HCT116 (cell line): ENCODE results near the gene OR56A5.

Source experiments
- CBX3 ChIP-seq: IDR thresholded peaks from 2 replicates; pipeline ENCODE4 v1.6.1; 2012; ENCODE audit warnings: low read depth
- EZH2 ChIP-seq: fragments of 200-600 bp; sonication (generic); IDR thresholded peaks from 2 replicates; pipeline ENCODE4 v1.6.1; 2017; ENCODE audit warnings: antibody characterized with exemption, mixed run types
- EZH2phosphoT487 ChIP-seq: fragments of 200-600 bp; IDR thresholded peaks from 2 replicates; pipeline ENCODE4 v1.6.1; 2018; ENCODE audit warnings: antibody characterized with exemption, borderline replicate concordance
- FOSL1 ChIP-seq: IDR thresholded peaks from 2 replicates; pipeline ENCODE4 v1.6.1; 2012; ENCODE audit warnings: low read depth
- JUND ChIP-seq: IDR thresholded peaks from 2 replicates; pipeline ENCODE4 v1.6.1; 2012
- POLR2A ChIP-seq: IDR thresholded peaks from 2 replicates; pipeline ENCODE4 v1.7.0; 2011; ENCODE audit warnings: borderline replicate concordance; ENCODE audit not compliant: insufficient read depth, insufficient read length; ENCODE audit errors: extremely low read depth
- POLR2AphosphoS5 ChIP-seq: IDR thresholded peaks from 2 replicates; pipeline ENCODE4 v1.6.1; 2011; ENCODE audit warnings: mild to moderate bottlenecking, low read depth, low read length, moderate library complexity
- SP1 ChIP-seq: IDR thresholded peaks from 2 replicates; pipeline ENCODE4 v1.6.1; 2012; ENCODE audit warnings: low read depth
- TCF7L2 ChIP-seq: IDR thresholded peaks from 2 replicates; pipeline ENCODE4 v1.7.0; 2011; ENCODE audit warnings: borderline replicate concordance, inconsistent platforms; ENCODE audit not compliant: insufficient read depth, insufficient read length; ENCODE audit errors: extremely low read depth
- ZBTB33 ChIP-seq: IDR thresholded peaks from 2 replicates; pipeline ENCODE4 v1.6.1; 2011; ENCODE audit warnings: mild to moderate bottlenecking, low read length, moderate library complexity; ENCODE audit not compliant: insufficient replicate concordance; ENCODE audit errors: extremely low read depth
- ZNF274 ChIP-seq: fragments of 200-500 bp; sonication (Bioruptor generic); IDR thresholded peaks from 2 replicates; pipeline ENCODE4 v1.6.1; 2014; ENCODE audit warnings: mild to moderate bottlenecking, low read depth, low read length, inconsistent platforms
- TF ChIP-seq, protein P1 (sequence below), 3 experiments: fragments of 200-600 bp in 1 of 3; sonication (generic) in 1 of 3; IDR thresholded peaks in 2 of 3; conservative IDR thresholded peaks in 1 of 3; 2 replicates each; pipeline ENCODE4 v1.5.1; 2012 to 2017; ENCODE audit warnings: low read depth in 2 of 3, low read length in 2 of 3, antibody characterized with exemption in 1 of 3, borderline replicate concordance in 1 of 3, control low read depth in 1 of 3, mild to moderate bottlenecking in 1 of 3, mixed read lengths in 1 of 3, mixed run types in 1 of 3, moderate library complexity in 1 of 3; ENCODE audit not compliant: insufficient read depth in 1 of 3
- TF ChIP-seq, protein P2 (sequence below): IDR thresholded peaks from 2 replicates; pipeline ENCODE4 v1.6.1; 2012

DNA sequence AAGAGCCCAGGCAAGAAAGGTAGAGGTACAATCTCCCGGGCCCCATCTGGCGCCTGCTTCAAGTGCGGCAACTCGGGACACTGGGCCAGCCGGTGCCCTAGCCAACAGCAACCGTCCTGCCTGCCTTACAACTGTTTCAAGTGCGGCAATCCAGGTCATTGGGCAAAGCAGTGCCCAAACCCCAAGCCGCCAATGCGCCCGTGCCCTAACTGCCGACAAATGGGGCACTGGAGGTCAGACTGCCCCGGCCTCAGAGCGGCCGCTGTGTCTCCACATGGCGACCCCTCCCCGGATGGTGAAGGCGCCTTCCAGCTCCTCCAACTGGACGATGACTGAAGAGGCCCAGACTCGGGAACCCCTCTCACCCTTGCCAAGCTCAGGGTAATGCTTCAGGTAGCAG, 37.7 kb downstream of the OR56A5 start:
- TF ChIP-seq, protein P1, sequence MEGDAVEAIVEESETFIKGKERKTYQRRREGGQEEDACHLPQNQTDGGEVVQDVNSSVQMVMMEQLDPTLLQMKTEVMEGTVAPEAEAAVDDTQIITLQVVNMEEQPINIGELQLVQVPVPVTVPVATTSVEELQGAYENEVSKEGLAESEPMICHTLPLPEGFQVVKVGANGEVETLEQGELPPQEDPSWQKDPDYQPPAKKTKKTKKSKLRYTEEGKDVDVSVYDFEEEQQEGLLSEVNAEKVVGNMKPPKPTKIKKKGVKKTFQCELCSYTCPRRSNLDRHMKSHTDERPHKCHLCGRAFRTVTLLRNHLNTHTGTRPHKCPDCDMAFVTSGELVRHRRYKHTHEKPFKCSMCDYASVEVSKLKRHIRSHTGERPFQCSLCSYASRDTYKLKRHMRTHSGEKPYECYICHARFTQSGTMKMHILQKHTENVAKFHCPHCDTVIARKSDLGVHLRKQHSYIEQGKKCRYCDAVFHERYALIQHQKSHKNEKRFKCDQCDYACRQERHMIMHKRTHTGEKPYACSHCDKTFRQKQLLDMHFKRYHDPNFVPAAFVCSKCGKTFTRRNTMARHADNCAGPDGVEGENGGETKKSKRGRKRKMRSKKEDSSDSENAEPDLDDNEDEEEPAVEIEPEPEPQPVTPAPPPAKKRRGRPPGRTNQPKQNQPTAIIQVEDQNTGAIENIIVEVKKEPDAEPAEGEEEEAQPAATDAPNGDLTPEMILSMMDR (IDR thresholded peaks at IDR 0.05 in 2 of 3, conservative IDR thresholded peaks at IDR 0.05 in 1 of 3; ENCODE audit: borderline replicate concordance in 1 of 3, insufficient read depth in 1 of 3, low read depth in 2 of 3, low read length in 2 of 3): no peak
- TF ChIP-seq TCF7L2 (no peak), CBX3 (no peak), POLR2A (no peak), EZH2 (no peak), JUND (no peak), POLR2AphosphoS5 (no peak), FOSL1 (no peak), EZH2phosphoT487 (no peak), ZBTB33 (no peak), ZNF274 (no peak), SP1 (no peak)
- TF ChIP-seq, protein P2, sequence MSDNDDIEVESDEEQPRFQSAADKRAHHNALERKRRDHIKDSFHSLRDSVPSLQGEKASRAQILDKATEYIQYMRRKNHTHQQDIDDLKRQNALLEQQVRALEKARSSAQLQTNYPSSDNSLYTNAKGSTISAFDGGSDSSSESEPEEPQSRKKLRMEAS: no peak
